Measurements from ENCODE around the gene MMP25.
A peak's percentile ranks its signal among the peaks of the same experiment; 100 is the strongest.

MMP25 gene

GRCh38 chr16:3017344-3017743, 29.0 kb upstream of the MMP25 start:
- no peak for DNase-seq (ENCODE audit: low read depth, low spot score)

- peak; percentile 74 for DNase-seq (ENCODE audit: low read depth, low spot score)
These were observed 28.4 kb upstream of the MMP25 start, which contains the start of gene CLDN6 for GRCh38 chr16:3017794-3018506. CLDN6 (minus strand) TSS chr16:3018183; CDS start chr16:3016021, 2,162 bp downstream.

GRCh38 chr16:3019594-3020246, 26.6 kb upstream of the MMP25 start:
- DNase-seq (ENCODE audit: low read depth, low spot score): no peak

GRCh38 chr16:3020247-3020603, 26.1 kb upstream of the MMP25 start, which contains the start of gene TNFRSF12A:
TNFRSF12A (plus strand) TSS chr16:3020368; CDS start chr16:3020398, 30 bp downstream.
- DNase-seq (ENCODE audit: low read depth, low spot score): no peak

DNA sequence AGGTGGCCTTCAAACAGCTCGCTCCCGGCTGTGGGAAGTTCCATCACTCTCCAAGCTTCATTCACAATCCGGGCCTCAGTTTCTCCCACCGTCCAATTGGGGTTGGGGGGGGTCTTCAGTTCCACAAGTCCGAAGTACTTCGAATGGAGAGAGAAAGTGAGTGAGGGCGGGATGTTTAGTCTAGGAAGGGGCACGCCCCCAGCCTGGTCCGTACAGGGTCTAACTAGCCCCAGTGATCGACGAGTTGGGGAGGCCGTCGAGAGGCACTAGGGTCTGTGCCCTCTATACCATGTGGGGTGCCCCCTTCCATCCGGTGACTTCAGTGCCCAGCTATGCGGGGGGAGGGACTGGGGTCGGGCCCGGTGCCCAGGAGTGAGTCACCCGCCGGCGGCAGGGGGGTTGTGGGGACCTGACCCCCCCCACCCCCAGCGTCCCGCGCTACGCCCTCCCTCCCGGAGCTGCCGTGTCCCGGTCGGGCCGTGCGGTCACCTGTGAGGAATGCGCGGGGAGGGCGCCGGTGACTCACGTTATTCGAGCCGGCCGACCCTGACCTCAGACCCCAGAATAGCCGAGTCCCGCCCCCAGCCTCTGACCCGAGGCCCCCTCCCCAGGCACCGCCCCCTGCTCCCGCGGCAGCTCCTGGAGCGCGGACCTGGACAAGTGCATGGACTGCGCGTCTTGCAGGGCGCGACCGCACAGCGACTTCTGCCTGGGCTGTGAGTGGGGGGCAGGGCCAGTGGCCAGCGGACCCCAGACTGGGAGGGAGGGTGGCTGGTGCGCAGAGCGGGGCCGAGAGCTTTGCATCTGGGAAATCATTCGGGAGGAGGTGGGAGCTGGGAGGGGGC, 25.5 kb upstream of the MMP25 start:
- DNase-seq (ENCODE audit: low read depth, low spot score): no peak

DNA sequence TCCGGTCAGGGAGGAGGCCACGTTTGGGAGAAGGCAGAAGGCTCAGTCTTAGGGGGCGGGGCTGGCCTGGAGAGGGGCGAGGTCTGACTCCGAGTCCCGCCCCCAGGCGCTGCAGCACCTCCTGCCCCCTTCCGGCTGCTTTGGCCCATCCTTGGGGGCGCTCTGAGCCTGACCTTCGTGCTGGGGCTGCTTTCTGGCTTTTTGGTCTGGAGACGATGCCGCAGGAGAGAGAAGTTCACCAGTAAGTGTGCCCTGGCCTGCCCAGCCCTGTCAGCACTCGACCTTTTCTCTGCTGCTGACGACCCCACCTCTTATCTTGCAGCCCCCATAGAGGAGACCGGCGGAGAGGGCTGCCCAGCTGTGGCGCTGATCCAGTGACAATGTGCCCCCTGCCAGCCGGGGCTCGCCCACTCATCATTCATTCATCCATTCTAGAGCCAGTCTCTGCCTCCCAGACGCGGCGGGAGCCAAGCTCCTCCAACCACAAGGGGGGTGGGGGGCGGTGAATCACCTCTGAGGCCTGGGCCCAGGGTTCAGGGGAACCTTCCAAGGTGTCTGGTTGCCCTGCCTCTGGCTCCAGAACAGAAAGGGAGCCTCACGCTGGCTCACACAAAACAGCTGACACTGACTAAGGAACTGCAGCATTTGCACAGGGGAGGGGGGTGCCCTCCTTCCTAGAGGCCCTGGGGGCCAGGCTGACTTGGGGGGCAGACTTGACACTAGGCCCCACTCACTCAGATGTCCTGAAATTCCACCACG, 24.7 kb upstream of the MMP25 start:
- DNase-seq (ENCODE audit: low read depth, low spot score): no peak

GRCh38 chr16:3022208-3022683, 24.1 kb upstream of the MMP25 start:
- DNase-seq (ENCODE audit: low read depth, low spot score): no peak

GRCh38 chr16:3022684-3023414, 23.5 kb upstream of the MMP25 start:
- no peak for DNase-seq (ENCODE audit: low read depth, low spot score)

DNA sequence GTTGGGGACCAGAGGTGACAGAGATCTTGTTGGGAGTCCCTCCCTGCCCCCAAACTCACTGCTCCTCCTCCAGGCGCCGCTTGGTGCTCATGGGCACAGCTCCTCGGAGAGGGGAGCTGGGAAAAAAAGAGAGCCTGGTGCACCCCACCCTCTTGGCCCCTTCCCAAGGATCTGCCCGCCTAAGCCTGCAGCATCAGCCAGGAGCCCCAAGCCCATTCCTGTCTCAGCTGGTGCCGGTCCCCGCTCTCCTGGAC, 23.0 kb upstream of the MMP25 start:
- DNase-seq (ENCODE audit: low read depth, low spot score): no peak

DNA sequence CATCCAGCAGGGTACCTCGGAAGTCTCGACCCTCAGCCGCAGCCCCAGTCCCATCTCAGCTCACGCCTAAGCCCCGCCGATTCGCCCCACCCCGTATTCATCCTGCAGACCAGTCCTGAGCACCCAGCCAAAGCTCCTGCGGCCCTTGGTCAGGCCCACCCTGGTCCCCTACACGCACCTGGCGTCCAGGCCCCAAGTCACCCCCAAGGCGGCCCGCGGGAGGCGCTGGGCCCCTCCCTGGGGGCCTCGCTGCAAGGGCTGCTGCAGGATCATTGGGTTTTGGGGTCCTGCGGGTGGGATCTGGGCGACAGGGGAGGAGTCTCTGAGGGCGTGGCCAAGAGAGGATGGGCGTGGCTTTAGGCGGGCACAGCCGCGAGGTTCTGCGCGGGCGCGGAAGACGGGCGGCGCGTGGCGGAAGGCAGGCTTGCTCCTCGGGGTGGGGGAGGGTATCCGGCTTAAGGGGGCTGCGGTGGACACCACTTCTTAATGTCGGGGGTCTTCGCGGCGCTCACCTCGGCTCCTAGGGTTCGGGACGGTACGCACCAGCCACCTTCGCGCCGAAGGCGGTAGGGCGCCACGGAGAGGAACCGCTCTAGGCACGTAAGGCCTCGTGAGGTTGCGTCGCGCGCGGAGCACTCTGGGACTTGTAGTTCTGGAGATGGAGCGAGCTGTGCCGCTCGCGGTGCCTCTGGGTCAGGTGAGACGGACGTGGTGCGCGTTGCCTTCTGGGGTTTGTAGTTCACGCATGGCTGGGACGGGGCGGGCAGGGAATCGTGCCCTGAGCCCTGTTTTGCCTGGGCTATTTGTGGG, 22.5 kb upstream of the MMP25 start, which contains the start of the genes HCFC1R1 and THOC6:
HCFC1R1 (minus strand) TSS at position 274 of the 810 bp plus-strand sequence; CDS start at position 273, 1 bp downstream.
THOC6 (plus strand) TSS at position 367 of the 810 bp plus-strand sequence; CDS start at position 659, 292 bp downstream.
- no peak for DNase-seq (ENCODE audit: low read depth, low spot score)

DNA sequence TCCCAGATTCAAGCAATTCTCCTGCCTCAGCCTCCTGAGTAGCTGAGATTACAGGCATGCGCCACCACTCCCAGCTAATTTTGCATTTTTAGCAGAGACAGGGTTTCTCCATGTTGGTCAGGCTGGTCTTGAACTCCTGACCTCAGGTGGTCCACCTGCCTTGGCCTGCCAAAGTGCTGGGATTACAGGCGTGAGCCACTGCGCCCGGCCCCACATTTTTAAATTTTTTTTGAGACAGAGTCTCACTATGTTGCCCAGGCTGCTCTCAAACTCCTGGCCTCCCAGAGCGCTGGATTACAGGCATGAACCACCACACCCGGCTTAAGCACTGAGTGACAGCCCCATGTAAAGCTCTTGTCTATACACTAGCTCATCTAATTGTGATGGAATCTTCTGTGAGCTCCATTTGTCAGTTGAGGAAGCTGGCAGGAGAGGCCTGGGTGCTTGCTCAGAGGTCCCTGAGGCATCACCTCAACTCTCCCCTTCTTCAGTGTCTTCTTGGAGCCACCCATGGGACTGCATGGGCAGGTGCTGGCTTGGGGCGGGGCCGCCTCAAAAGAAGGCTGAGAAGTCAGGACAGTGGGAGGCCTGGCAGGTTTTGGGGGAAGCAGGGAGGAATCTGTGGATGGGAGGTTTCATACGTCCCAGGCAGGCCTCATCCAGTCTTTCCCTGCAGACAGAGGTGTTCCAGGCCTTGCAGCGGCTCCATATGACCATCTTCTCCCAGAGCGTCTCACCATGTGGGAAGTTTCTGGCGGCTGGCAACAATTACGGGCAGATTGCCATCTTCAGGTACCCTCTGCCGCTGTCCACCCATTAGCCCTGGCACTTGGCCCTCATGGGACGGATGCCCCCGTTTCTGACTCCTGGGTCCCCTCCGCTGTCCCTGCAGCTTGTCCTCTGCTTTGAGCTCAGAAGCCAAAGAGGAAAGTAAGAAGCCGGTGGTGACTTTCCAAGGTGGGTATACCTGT, 21.0 kb upstream of the MMP25 start:
- no peak for DNase-seq (ENCODE audit: low read depth, low spot score)

- no peak for DNase-seq (ENCODE audit: low read depth, low spot score)
These were observed 20.4 kb upstream of the MMP25 start for GRCh38 chr16:3026003-3026378.

DNA sequence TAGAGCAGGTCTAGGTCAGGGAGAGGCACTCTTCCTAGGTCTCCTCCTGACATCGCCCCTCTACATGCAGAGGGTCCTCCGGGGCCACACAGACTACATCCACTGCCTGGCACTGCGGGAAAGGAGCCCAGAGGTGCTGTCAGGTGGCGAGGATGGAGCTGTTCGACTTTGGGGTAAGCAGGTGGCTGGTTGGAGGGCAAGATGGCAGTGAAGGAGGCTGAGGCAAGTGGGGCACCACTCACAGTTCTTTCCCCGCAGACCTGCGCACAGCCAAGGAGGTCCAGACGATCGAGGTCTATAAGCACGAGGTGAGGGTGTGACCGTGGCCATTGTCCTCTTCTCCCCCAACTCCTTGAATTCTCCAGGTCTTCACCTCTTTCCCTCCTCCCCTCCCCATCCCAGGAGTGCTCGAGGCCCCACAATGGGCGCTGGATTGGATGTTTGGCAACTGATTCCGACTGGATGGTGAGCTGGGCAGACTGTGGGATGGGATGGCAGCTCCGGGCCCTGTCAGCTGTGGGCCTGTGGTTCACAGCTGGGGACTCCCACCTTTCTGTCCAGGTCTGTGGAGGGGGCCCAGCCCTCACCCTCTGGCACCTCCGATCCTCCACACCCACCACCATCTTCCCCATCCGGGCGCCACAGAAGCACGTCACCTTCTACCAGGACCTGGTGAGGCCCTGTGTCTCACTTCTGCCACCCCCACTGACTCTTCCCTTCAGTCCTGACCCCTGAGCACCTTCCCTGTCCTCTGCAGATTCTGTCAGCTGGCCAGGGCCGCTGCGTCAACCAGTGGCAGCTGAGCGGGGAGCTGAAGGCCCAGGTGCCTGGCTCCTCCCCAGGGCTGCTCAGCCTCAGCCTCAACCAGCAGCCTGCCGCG, 19.5 kb upstream of the MMP25 start:
- no peak for DNase-seq (ENCODE audit: low read depth, low spot score)

DNA sequence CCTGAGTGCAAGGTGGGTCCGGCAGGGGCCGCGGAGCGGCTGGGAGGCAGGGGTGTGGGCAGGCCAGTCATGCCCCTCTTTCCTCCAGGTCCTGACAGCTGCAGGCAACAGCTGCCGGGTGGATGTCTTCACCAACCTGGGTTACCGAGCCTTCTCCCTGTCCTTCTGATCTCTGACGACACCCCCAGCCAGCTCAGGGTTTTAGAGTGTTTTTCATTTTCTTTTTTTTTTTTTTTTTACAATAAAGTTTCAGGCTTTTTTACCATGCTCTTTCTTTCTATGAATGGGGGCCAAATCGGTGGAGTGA, 18.9 kb upstream of the MMP25 start:
- DNase-seq (ENCODE audit: low read depth, low spot score): no peak

DNA sequence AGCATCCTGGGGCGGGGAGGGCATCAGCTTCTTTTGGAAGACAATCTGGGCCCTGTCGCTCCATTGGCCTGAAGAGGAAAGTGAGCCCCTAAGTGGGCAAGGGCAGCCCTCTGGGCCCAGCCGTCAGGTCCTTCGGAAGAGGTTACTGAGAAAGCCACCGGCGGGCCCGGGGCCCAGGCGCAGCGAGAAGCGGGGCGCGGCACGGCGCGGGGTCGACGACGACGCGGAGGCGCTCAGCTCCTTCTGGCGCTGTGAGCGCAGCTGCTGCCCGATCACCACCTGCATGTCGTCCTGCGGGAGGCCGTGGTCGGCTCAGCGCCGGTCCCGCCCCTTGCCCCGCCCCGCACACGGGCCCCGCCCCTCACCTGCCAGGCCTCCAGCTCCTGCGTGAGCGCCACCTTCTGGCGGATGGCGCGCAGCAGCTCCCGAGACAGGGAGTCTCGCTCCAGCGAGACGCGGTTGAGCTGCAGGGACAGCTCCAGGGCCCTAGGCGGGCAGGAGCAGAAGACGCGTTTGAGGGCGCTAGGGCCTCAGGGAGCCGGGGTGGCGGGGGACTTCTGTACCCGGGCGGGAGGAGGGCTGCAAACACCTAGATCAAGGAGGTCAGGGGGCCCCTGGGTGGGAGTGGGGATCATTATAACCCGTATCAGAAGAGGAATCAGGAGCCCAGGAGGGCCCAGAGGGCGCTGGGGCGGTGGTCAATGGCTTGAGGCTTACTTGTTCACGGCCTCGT, 18.2 kb upstream of the MMP25 start:
- DNase-seq (ENCODE audit: low read depth, low spot score): no peak

GRCh38 chr16:3028716-3029319, 17.5 kb upstream of the MMP25 start:
- DNase-seq (ENCODE audit: low read depth, low spot score): no peak
